Measurements from ENCODE around the gene RGS16. TPM values are rescaled to one million over a fixed set of nuclear protein-coding genes. Genes with fewer than 3 reads are reported as not detected.

Gene RGS16
- total RNA-seq, 1 donor from 2014 or later = 2.6 TPM

- CTCF ChIA-PET = no interaction called here
- POLR2A ChIA-PET = no interaction called here
Measured at GRCh38 chr1:182627622-182628021, 23.4 kb upstream of the RGS16 start.

DNA sequence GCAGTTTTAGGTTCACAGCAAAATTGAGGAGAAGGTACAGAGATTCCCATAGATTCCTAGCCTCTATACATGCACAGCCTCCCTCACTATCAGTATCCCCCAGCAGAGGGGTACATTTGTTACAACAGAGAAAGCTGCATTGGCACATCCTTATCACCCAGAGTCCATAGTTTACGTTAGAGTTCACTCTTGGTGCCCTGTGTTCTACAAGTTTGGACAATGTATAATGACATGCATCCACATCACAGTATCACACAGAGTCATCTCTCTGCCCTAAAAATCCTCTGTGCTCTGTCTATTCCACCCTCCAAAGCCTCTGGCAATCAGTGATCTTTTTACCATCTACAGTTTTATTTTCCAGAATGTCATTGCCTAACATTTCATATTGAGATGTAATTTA is 22.3 kb upstream of the RGS16 start:
- ChIA-PET CTCF (no interaction called here), POLR2A (no interaction called here)
- no peak for ATAC-seq (ENCODE audit: low read depth)
- TF ChIP-seq CTCF (IDR thresholded peaks at IDR 0.05) = no peak
- H3K4me1 Mint-ChIP-seq = peaks cover 56% of the 10 kb centered on the region
- DNase-seq = no peak
- no peaks in the 10 kb centered on the region for H3K27me3 Mint-ChIP-seq
- no peaks in the 10 kb centered on the region for H3K9me3 Mint-ChIP-seq
- no peaks in the 10 kb centered on the region for H3K36me3 Mint-ChIP-seq (ENCODE audit: low read depth)
- H3K4me3 Mint-ChIP-seq = no peak overlapping the region
- H3K27ac Mint-ChIP-seq = no peak overlapping the region
- intact Hi-C loops (cut with micrococcal nuclease) = loop anchor here (1.0 kb wide), 1 partner anchor 12 kb away; no protein-coding TSS in a partner anchor

More at GRCh38 chr1:182627622-182628021, 23.4 kb upstream of the RGS16 start:
- intact Hi-C loops (cut with micrococcal nuclease) = no loop called here
- H3K4me1 Mint-ChIP-seq = peaks cover 56% of the 10 kb centered on the region
- no peak overlapping the region for H3K27ac Mint-ChIP-seq
- no peak for DNase-seq
- no peak overlapping the region for H3K4me3 Mint-ChIP-seq
- no peak for TF ChIP-seq CTCF (IDR thresholded peaks at IDR 0.05)
- no peaks in the 10 kb centered on the region for H3K9me3 Mint-ChIP-seq
- no peak for ATAC-seq (ENCODE audit: low read depth)
- H3K27me3 Mint-ChIP-seq = no peaks in the 10 kb centered on the region
- H3K36me3 Mint-ChIP-seq (ENCODE audit: low read depth) = no peaks in the 10 kb centered on the region

DNA sequence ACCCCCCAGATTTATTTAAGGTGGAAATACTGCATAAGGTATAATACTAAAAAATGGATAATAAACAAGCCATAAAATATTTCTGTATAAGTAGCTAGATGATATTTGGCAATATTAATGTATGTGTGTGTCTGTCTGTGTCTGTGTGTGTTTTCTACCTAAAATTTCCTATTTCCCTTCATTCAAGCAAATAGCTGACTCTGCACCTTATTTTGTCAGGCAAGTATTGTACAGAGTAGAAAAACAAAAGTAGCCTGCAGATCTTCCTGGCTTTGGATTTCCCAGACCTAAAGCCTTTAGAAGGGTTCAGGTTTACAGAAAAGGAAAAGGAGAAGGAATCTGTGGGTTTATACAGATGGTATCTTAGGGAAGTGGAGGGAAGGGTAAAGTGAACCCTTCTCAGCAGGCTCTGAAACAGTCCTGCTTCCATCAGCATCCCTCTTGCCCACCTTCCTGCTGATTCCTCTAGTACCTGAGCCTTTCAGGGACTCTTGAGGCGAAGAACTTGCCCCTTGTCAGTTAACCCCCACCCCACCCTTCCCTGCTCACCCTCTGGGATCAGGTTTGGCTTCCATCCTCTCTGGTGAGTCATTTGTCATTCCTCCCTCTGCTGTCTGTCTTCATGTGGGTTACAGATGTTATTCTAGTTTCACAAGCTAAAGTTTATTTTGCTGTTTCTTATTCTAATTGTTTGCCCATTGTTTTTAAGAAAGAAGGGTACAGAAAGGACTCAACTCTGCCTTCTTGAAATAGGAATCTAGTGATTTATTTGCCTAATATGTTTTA is 21.7 kb upstream of the RGS16 start:
- peaks cover 4% of the 10 kb centered on the region for H3K9me3 Mint-ChIP-seq
- no peak for TF ChIP-seq CTCF (IDR thresholded peaks at IDR 0.05)
- H3K27me3 Mint-ChIP-seq = no peaks in the 10 kb centered on the region
- CTCF ChIA-PET = no interaction called here
- POLR2A ChIA-PET = no interaction called here
- H3K4me1 Mint-ChIP-seq = peaks cover 57% of the 10 kb centered on the region
- no peak overlapping the region for H3K4me3 Mint-ChIP-seq
- H3K36me3 Mint-ChIP-seq (ENCODE audit: low read depth) = peaks cover 2% of the 10 kb centered on the region
- intact Hi-C loops (cut with micrococcal nuclease) = loop anchor here (1.0 kb wide), 1 partner anchor 12 kb away; no protein-coding TSS in a partner anchor
- H3K27ac Mint-ChIP-seq = no peak overlapping the region
- ATAC-seq (ENCODE audit: low read depth) = no peak
- no peak for DNase-seq

GRCh38 chr1:182625024-182625423 is 20.8 kb upstream of the RGS16 start:
- ATAC-seq (ENCODE audit: low read depth) (no peak), DNase-seq (no peak)
- no peak for TF ChIP-seq CTCF (IDR thresholded peaks at IDR 0.05)
- H3K27ac Mint-ChIP-seq = peak overlapping the region; percentile 50
- peaks cover 2% of the 10 kb centered on the region for H3K36me3 Mint-ChIP-seq (ENCODE audit: low read depth)
- no peaks in the 10 kb centered on the region for H3K27me3 Mint-ChIP-seq
- CTCF ChIA-PET = no interaction called here
- intact Hi-C loops (cut with micrococcal nuclease) = no loop called here
- POLR2A ChIA-PET = interaction anchor here (1.6 kb wide), 1 partner anchor 10 kb away, joined by 13 read pairs; no protein-coding TSS in a partner anchor
- H3K4me3 Mint-ChIP-seq = no peak overlapping the region
- peaks cover 51% of the 10 kb centered on the region for H3K4me1 Mint-ChIP-seq
- H3K9me3 Mint-ChIP-seq = peaks cover 6% of the 10 kb centered on the region

GRCh38 chr1:182624577-182624976 is 20.4 kb upstream of the RGS16 start:
- Mint-ChIP-seq H3K9me3 (peaks cover 6% of the 10 kb centered on the region), H3K4me3 (no peak overlapping the region), H3K36me3 (ENCODE audit: low read depth) (peaks cover 2% of the 10 kb centered on the region), H3K27ac (peak overlapping the region; percentile 67), H3K27me3 (no peaks in the 10 kb centered on the region), H3K4me1 (peaks cover 47% of the 10 kb centered on the region)
- no peak for ATAC-seq (ENCODE audit: low read depth)
- ChIA-PET POLR2A (interaction anchor here (1.4 to 1.6 kb wide), 2 partner anchors 9 to 21 kb away, joined by 5 to 13 read pairs; no protein-coding TSS in a partner anchor), CTCF (interaction anchor here (1.0 kb wide), 1 partner anchor 158 kb away, joined by 3 read pairs; no protein-coding TSS in a partner anchor)
- no peak for DNase-seq
- no peak for TF ChIP-seq CTCF (IDR thresholded peaks at IDR 0.05)
- intact Hi-C loops (cut with micrococcal nuclease) = no loop called here
